Fibroblast of mammary gland (primary cell): ENCODE data around the gene SPACDR.
A peak's percentile ranks its signal among the peaks of the same experiment; 100 is the strongest.

Experiments
- DNase-seq: peaks from one replicate; pipeline ENCODE4 v3.0.0-alpha.2; 2010; ENCODE audit warnings: low read depth
- H3K4me3 ChIP-seq: 2 replicates; pipeline ENCODE4 v1.5.1; 2011; ENCODE audit warnings: low read depth, mild to moderate bottlenecking, low read length, moderate library complexity; ENCODE audit not compliant: control insufficient read depth
- CTCF ChIP-seq: conservative IDR thresholded peaks from 2 replicates; pipeline ENCODE4 v1.5.1; 2011; ENCODE audit warnings: low read depth, low read length, inconsistent platforms; ENCODE audit not compliant: control insufficient read depth, insufficient read depth

Gene SPACDR

GRCh38 chr7:100483722-100484672 is 19.9 kb upstream of the SPACDR start, which contains the start of gene NYAP1:
Gene NYAP1, plus strand, starts transcription at chr7:100483927. Its CDS starts 1,385 bp downstream, at chr7:100485312.
- no peak for DNase-seq
- TF ChIP-seq CTCF, result no peak

GRCh38 chr7:100483090-100483721 is 19.1 kb upstream of the SPACDR start:
- TF ChIP-seq CTCF, result peak; percentile 37
- no peak for DNase-seq
- H3K4me3 ChIP-seq, result peak overlapping the region; percentile 50

More at GRCh38 chr7:100483722-100484672, 19.9 kb upstream of the SPACDR start, which contains the start of gene NYAP1:
- H3K4me3 ChIP-seq, result peak within 1 kb of the TSS; percentile 50

- DNase-seq, result no peak
- peak overlapping the region; percentile 50 for H3K4me3 ChIP-seq
- TF ChIP-seq CTCF, result no peak
These were observed 18.6 kb upstream of the SPACDR start for GRCh38 chr7:100482728-100483089.

- no peak for DNase-seq
- no peak for TF ChIP-seq CTCF
- H3K4me3 ChIP-seq, result no peak overlapping the region
These were observed 17.4 kb upstream of the SPACDR start for GRCh38 chr7:100481466-100481865.

- DNase-seq, result peak; percentile 92
- TF ChIP-seq CTCF, result no peak
- peak within 1 kb of the TSS; percentile 92 for H3K4me3 ChIP-seq
These were observed 15.0 kb upstream of the SPACDR start, which contains the start of gene TSC22D4 for GRCh38 chr7:100478958-100479660. Gene TSC22D4, minus strand, starts transcription at chr7:100479214. Its CDS starts 1,176 bp downstream, at chr7:100478038.

GRCh38 chr7:100477871-100478267 is 13.8 kb upstream of the SPACDR start:
- no peak for TF ChIP-seq CTCF
- H3K4me3 ChIP-seq, result peak overlapping the region; percentile 92
- DNase-seq, result no peak
